ENCODE results near the gene HRG.

GRCh38 chr3:186664119-186664495 lies 1.7 kb upstream of the HRG start:
- TF ChIP-seq CTCF (IDR thresholded peaks at IDR 0.05) (no peak), POLR2A (IDR thresholded peaks at IDR 0.05) (no peak)

All from esophagus squamous epithelium (tissue), 4 donors.